CD4-positive, alpha-beta T cell treated with Interleukin-17A for 1 hour (primary cell): Measurements from ENCODE around the gene MKKS.
A peak's percentile ranks its signal among the peaks of the same experiment; 100 is the strongest.
"Not testable (repeated sequence)": the region's sequence is repeated elsewhere in the genome, so short reads cannot be mapped to it uniquely, and the experiment has no call there.

Experiments used
- DNase-seq: peaks from one replicate; pipeline ENCODE4 v3.0.0-alpha.2; 2020

Gene MKKS

GRCh38 chr20:10448270-10449156, 14.5 kb upstream of the MKKS start:
- DNase-seq: no peak

- peak; percentile 72 for DNase-seq
Observed at GRCh38 chr20:10447028-10447427, 13.0 kb upstream of the MKKS start.

GRCh38 chr20:10445758-10446157, 11.7 kb upstream of the MKKS start:
- no peak for DNase-seq

- DNase-seq: no peak
Observed at GRCh38 chr20:10443936-10444335, 9.9 kb upstream of the MKKS start.

- DNase-seq: no peak
Observed at GRCh38 chr20:10438217-10438616, 4.2 kb upstream of the MKKS start.

GRCh38 chr20:10436053-10436699, 2.2 kb upstream of the MKKS start:
- DNase-seq: no peak

- DNase-seq: peak; percentile 95
Observed at GRCh38 chr20:10434832-10435812, 1.1 kb upstream of the MKKS start, which contains the start of gene SLX4IP. TSS of gene SLX4IP (plus strand) at chr20:10435305. CDS start at chr20:10458205, 22,900 bp downstream.

GRCh38 chr20:10434467-10434831, 427 bp upstream of the MKKS start:
- peak; percentile 89 for DNase-seq

- no peak for DNase-seq
Observed at GRCh38 chr20:10433014-10433622, 904 bp downstream of the MKKS start.

GRCh38 chr20:10432079-10432478, 1.9 kb downstream of the MKKS start:
- no peak for DNase-seq

GRCh38 chr20:10430704-10431103, 3.3 kb downstream of the MKKS start:
- DNase-seq: no peak

- DNase-seq: no peak
Observed at GRCh38 chr20:10430000-10430466, 4.0 kb downstream of the MKKS start.

GRCh38 chr20:10429443-10429981, 4.5 kb downstream of the MKKS start:
- no peak for DNase-seq

- DNase-seq: no peak
Observed at GRCh38 chr20:10428008-10428407, 6.0 kb downstream of the MKKS start.

GRCh38 chr20:10427060-10427692, 6.8 kb downstream of the MKKS start:
- peak; percentile 54 for DNase-seq

- no peak for DNase-seq
Observed at GRCh38 chr20:10423735-10424134, 10.3 kb downstream of the MKKS start.

GRCh38 chr20:10419550-10420133, 14.4 kb downstream of the MKKS start:
- DNase-seq: no peak

- DNase-seq: not testable (repeated sequence)
Observed at GRCh38 chr20:10417218-10417617, 16.8 kb downstream of the MKKS start.

- DNase-seq: no peak
Observed at GRCh38 chr20:10415013-10415650, 18.9 kb downstream of the MKKS start.

- no peak for DNase-seq
Observed at GRCh38 chr20:10412591-10413408, 21.2 kb downstream of the MKKS start.
